CD4-positive, alpha-beta T cell treated with Interleukin-15 for 1 hour (primary cell): Measurements from ENCODE around the gene ATM.
"Not testable (repeated sequence)": the region's sequence is repeated elsewhere in the genome, so short reads cannot be mapped to it uniquely, and the experiment has no call there.

Experiments used
- DNase-seq: peaks from one replicate; pipeline ENCODE4 v3.0.0-alpha.2; 2020

Gene ATM

DNA sequence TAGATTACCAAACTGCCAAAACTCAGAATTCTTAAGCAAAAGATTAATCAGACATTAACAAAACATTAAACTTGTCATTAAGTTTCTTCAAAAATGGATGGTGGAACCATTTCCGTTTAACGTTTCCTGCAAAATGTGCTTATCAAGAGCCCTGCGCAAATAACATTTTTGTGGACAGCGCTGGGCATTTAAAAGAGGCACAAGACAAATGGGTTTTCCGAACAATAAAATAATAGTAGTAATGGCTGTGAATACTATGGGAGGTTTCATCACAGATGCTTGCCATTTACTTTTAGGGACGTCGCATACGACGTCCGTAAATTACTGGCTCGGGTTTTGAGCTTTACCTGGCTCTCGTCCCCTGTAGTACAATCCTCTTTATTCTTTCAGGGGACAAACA, 1.5 kb upstream of the ATM start:
- DNase-seq: no peak

DNA sequence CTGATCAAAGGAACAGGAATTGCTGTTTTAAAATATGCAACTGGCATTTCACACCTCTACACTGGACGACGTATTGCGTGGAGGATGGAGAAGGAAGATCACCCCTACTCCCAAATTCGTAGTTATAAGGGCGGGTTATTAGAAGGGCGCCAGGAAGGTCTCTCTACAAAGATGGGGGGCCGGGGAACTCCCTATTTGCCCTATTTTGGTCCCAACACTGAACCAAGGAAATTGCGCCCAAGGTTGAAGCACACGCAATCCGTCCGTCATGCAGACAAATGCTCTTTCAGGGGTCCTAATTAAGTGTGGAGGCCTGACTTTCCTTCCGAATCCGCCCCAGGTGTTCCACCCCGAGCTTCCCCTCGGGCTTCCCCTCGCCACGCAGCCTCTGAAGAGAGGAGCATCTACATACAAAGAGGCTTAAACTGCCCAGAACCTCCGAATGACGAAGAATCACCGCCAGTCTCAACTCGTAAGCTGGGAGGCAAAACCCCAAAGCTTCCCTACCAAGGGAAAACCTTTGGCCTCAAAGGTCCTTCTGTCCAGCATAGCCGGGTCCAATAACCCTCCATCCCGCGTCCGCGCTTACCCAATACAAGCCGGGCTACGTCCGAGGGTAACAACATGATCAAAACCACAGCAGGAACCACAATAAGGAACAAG, 825 bp upstream of the ATM start:
- peak; percentile 53 for DNase-seq

DNA sequence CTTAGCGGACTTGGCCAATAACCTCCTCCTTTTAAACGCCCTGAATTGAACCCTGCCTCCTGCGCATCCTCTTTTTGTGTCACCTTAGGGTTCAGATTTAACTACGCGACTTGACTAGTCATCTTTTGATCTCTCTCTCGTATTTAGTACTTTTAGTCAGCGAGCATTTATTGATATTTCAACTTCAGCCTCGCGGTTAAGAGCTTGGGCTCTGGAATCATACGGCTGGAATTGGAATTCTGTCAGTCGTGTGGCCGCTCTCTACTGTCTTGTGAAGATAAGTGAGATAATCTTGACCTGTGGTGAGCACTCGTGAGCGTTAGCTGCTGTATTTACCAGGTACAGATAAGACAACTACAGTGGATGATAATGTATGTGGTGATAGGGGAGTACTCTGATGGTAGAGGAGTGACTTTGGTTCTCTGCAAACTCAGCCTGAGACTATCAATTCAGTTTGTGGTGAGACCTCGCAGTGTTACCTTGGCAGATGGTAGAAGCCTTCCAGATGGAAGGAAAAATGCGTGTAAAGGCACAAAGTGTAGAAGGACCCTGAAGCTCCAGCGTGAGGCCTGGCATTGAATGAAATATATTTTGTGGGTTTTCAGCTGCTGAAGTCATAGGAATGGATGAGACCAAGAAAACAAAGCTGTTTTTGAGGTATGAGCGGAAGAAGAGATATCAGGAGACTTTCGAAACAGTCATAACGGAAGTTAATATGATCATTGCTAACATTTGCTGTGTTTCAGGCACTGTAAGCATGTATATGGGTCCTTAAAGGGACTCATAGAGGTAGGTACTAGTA, 682 bp downstream of the ATM start:
- DNase-seq: no peak

DNA sequence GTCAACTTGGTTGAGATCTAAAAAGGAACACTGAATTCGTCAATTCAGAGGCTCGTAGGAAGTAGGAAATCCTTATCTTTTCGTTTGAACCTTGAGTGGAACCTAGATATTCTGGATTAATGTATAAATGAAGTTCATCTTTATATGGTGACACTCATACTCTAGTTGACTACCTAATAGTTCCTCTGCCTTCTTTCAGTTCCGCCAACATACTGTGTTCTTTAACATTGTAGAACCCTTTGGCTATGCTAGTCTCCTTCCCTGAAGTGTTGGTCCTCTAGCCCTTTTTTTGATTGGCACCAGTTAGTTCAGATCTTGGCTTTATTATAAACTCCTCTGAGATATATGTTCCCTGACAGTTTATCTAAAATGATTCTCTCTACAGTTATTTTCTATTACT, 1.5 kb downstream of the ATM start:
- DNase-seq: no peak

DNA sequence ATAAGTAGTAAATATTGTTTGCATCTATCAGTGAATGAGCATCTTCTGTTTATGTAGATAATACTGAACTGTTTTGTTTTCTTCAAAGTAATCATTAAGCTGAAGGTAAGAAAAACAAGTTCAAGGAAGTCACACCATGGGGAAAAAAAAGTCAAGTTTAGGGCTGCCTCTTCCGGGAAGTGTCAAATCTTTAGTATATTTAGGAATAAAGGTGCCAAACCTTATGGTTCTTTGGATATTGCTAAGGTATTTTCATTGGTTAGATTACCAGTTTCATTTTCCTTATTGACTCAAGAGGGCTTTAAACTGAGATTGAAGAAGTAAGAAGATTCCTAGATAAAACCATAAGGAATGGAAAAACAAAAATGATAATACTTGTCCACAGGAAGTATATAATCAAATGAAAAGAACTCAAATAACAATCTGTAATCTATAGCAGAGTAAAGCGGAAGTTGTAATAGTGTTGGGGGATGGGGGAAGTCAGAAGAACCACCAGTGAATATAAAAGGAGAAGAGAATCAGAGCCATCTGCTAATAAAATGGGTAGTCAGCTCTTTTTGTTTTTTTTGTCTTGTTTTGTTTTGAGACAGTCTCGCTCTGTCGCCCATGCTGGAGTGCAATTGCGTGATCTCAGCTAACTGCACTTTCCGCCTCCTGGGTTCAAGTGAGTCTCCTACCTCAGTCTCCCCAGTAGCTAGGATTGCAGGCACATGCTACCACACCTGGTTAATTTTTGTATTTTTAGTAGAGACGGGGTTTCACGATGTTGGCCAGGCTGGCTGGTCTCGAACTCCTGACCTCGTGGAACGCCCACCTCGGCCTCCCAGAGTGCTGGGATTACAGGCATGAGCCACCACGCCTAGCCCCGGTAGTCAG, 2.3 kb downstream of the ATM start:
- peak; percentile 63 for DNase-seq

DNA sequence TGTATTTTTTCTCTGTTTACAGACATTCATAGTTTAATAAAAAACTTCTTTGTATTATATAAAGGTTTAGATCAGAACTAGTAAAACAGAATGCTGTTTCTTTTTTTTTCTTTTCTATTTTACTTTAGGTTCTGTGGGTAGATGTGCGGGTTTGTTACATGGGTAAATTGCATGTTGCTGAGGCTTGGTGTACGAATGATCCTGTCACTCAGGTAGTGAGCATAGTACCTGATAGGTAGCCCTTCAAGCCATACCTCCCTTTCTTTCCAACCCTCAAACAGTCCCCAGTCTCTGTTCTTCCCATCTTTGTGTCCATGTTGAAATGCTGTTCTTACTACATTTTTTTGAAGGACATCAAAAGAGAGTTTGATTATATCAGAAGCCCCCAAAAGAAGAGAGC, 3.2 kb downstream of the ATM start:
- no peak for DNase-seq

DNA sequence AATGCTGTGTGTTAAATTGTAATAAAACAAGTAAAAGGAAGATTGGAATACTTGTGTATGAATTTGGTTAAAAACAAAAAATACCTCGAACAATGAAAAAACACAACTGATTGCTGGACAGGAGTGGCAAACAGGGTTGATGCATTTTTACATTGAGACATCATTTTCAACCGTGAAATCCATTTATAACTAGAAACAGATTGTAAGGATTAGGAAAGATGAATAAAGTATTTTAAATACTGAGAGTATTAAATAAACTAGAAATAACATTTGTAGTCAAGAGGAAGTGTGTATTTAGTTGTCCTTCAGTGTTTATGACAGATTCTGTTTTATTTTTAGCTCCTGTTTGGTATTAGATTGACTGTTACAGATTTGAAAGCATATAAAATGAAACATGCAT, 5.4 kb downstream of the ATM start:
- no peak for DNase-seq

DNA sequence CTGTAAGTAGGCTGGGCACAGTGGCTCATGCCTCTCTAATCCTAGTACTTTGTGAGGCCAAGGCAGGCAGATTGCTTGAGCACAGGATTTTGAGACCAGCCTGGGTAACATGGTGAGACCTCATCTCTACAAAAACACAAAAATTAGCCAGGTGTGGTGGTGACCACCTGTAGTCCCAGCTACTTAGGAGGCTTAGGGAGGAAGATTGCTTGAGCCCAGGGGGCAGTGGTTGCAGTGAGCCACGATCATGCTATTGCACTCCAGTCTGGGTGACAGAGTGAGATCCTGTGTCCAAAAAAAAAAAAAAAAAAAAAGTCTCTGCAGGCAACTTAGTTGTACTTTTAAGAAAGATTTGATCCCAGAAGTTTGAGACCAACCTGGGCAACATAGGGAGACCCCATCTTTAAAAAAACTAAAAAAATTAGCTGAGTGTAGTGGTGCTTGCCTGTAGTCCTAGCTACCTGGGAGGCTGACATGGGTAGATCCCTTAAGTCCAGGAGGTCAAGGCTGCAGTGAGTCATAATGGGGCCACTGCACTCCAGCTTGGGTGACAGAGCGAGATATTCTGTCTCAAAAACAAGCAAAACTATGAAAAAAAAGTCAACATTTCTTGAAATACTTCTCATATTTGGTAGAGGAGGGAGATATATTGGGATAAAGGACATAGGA, 10.5 kb downstream of the ATM start:
- no peak for DNase-seq

DNA sequence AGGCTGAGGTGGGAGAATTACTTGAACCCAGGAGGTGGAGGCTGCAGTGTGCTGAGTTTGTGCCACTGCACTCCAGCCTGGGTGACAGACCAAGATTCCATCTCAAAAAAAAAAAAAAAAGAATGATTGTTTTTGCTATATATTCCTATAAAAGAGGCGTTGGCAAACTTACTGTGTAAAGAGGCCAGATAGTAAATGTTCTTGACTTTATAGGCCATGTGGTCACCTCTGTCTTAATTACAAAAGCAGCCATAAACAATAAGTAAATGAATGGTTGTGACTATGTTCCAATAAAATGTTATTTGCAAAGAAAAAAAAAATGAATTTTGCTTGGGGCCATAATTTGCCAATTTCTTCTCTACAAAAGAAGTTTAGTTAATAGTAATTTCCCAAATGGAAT, 12.3 kb downstream of the ATM start:
- DNase-seq: no peak

DNA sequence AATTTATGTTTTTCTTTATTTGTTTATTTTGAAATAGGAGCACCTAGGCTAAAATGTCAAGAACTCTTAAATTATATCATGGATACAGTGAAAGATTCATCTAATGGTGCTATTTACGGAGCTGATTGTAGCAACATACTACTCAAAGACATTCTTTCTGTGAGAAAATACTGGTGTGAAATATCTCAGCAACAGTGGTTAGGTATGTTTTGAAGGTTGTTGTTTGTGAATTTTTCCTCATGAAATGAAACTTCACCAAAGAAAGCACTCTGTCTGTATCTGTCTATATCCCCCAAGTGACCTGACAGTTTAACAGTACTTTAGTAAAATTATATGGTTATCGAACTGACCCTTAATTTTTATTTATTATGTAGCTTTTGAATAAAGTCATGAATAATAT, 12.8 kb downstream of the ATM start:
- DNase-seq: no peak

DNA sequence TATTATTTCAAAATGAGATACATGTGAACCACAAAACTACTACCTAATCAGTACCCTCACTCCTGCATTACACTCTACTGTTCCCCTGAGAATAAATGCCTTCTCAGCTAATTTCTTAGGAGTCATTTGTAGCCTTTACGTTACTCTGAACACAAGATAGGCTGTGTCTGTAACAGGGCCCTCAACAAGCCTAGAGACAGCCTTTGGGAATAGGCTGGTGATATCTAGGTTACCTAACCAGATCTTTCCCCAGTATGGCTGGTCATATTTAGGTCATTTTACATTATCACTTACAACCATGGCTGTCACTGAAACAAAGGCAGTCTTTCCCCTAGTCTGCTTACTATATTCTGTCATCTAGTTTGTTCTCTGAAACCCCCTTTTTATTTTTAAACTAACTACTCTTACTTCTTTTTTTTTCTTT, 14.2 kb downstream of the ATM start:
- DNase-seq: no peak

DNA sequence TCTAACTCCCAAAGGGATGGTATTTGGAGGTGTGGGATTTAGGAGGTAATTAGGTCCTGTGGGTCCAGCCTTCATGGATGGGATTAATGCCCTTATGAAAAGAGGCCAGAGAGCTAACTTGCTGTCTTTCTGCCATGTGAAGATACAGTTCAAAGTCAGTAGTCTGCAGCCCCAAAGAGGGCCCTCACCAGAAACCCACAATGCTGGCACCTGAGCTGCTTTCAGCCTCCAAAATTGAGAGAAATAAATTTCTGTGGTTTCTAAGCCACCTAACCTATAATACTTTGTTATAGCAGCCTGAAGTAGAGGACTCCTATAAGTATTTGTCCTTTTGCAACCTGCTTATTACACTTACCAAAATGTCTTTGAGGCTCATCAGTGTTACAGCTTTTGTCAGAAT, 16.2 kb downstream of the ATM start:
- no peak for DNase-seq

DNA sequence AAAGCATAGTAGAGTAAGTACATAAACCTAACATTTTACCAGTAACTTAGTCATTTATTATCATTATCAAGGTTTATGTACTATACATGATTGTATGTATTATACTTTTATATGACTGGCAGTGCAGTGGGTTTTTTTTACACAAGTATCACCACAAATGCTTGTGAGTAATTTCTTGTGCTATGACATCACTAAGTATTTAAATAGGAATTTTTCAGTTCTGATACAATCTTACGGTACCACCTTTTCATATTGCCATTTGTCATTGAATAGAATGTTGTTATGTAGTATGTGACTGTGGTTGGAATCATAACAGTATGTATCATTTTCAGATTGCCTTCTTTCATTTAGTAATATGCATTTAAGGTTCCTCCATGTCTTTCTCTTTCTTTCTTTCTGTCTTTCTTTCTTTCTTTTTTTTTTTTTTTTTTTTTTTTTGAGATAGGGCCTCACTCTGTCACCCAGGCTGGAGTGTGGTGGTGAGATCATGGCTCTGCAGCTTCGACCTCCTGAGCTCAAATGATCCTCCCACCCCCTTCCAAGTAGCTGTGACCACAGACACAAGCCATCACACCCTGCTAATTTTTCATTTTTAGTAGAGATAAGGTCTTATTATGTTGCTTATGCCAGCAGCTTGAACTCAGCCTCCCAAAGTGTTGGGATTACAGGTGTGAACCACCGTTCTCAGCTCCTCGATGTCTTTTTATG, 18.6 kb downstream of the ATM start:
- peak; percentile 61 for DNase-seq

DNA sequence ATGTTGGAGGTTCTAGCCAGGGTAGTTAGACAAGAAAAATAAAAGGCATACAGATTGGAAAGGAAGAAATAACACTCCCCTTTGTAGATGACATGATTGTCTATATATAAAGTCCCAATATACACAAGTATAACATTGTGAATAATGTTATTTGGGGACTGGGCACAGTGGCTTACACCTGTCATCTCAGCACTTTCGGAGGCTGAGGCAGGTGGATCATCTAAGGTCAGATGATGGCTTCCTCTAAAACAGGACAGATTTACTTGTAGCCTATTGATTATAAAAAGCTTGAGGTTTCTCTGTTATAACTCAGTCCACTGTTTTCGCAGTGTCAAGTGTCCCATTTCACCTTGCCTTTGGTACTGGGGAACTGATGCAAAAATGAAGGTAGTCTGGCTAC, 19.6 kb downstream of the ATM start:
- DNase-seq: no peak

DNA sequence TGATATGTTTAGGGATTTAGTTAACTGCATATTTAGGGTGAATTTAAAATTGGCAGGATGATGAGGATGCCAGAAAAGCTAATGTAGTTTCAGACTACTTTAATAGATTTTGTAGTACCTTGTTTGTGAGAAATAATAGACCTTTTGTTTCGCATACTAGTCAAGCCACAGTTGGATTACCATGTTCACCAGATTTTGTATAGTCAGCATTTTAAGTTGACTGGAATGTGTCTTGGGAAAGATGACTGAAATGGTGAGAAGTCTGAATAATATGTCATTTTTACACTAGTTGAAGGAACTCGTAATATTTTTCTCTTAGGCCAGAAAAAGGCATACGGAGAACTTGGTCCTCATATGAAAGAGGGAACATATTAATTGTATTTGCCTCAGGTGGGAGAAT, 23.4 kb downstream of the ATM start:
- no peak for DNase-seq

DNA sequence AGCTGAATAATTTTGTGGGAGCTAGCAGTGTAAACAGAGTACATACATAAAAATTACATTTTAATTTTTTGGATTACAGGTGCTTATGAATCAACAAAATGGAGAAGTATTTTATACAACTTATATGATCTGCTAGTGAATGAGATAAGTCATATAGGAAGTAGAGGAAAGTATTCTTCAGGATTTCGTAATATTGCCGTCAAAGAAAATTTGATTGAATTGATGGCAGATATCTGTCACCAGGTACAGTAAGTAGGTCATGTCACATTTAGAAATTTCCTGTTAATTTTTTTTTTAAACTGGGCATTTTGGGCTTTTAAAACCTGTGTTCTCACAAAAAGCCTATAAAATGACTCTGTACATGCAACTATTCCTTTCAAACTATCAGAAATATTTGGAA, 24.0 kb downstream of the ATM start:
- DNase-seq: no peak

DNA sequence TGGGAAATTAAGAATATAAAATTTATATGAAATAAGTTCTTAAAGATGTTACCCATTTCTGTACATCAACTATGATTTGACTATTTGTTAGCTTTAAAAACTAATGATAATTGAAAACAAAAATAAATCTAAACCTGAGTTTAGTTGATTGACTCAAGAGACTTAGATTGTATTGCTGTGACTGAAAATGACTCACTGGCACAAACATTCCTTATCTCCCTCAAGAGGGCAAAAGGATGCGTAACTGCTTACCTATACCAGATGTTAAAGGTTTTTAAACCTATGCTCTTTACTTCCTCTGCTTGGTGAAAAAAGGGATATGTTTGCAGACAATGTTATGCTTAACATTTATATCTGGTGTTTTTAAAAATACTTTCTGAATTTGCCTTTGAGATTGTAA, 30.3 kb downstream of the ATM start:
- DNase-seq: no peak

DNA sequence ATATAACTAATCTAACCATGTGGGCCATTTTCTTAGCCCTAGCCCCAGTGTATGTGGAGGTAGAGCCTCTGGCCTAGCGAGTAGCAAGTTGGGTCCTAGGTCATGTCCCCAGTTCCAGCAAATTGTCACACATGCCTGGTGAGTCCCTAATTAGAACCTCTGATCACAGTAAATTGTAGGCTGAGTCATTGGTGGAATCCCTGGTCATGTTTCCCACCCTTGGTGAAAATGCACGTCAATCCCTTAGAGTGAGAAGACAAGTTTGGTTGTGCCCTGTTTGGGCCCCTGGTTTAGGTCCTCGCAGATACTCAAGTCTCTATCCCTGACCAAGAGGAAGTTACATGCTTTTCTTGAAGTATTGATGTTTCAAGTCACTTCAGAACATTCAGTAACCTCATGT, 46.7 kb downstream of the ATM start:
- DNase-seq: no peak

DNA sequence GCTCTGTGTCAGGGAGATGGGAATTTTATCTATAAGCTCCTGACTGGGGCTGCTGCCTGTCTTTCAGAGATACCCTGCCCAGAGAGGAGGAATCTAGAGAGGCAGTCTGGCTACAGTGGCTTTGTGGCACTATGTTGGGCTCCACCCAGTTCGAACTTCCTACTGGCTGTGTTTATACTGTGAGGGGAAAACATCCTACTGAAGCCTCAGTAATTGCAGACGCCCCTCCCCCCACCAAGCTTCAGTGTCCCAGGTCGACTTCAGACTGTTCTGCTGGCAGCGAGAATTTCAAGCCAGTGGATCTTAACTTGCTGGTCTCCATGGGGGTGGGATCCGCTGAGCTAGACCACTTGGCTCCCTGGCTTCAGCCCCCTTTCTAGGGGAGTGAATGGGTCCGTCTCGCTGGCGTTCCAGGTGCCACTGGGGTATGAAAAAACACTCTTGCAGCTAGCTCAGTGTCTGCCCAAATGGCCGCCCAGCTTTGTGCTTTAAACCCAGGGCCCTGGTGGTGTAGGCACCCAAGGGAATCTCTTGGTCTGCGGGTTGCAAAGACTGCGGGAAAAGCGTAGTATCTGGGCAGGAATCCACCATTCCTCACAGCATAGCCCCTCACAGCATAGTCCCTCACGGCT, 54.2 kb downstream of the ATM start:
- DNase-seq: not testable (repeated sequence)

DNA sequence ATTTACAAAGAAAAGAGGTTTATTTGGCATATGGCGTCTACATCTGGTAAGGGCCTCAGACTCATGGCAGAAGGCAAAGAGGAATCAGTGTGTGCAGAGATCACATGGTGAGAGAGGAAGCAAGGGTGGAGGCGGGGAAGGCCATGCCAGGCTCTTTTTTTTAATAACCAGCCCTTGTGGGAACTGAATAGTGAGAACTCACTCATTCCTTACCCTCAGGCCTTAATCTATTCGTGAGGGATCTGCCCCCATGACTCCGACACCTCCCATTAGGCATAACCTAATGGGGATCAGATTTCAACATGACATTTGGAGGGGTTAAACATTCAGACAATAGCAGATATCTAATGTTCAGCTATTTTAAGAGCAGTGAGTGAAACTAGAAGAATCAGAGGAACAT, 55.7 kb downstream of the ATM start:
- DNase-seq: no peak

DNA sequence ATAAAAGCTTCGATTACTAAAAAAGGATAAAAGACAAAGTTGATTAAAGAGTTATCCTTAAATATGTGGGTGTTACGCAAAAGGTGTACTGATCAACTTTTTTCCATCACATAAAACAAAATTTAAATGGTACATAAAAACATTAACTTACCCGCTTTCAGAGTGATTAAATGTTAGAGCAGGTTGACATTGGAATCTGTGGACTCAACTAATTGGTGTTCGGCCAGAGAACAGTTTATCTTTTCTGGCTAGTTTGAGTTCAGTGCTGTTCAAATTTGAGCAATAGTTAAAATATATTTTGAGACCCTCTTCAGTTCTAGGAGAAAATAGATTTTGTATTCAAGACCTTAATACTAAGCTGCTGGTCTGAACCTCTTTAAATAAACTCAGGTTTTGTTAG, 56.1 kb downstream of the ATM start:
- DNase-seq: no peak

DNA sequence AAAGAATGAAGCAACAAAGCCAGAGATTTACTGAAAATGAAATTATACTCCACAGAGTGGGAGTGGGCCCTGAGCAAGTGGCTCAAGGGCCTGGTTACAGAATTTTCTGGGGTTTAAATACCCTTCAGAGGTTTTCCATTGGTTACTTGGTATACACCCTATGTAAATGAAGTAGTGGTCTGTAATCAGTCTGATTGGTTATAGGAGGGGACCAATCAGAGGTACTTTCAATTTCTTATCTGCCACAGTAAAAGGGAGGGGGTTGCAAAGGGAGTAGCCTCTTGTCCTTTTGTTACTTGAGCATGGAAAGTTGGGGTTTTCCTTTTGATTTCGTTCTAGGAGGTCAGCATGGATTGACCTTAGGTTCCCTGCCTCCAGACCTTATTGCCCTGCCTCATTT, 63.5 kb downstream of the ATM start:
- no peak for DNase-seq
